OCI-LY3 (cell line): ENCODE data around the gene OCEL1.

Experiments used
- H2AFZ ChIP-seq: fragments of 200-600, 300-600 bp; shearing (Covaris generic); 2 replicates; pipeline ENCODE4 v1.6.0; 2014; ENCODE audit warnings: antibody characterized with exemption, low read depth, low read length
- H3K27ac ChIP-seq: fragments of 200-600, 300-600 bp; sonication (generic); 2 replicates; pipeline ENCODE4 v1.5.1; 2014; ENCODE audit warnings: mild to moderate bottlenecking, low read length, moderate library complexity, mixed read lengths
- H3K27me3 ChIP-seq: fragments of 200-600, 300-600 bp; sonication (generic); 2 replicates; pipeline ENCODE4 v1.6.1; 2014; ENCODE audit warnings: low read depth, low read length, mixed read lengths
- H3K36me3 ChIP-seq: fragments of 200-600, 300-600 bp; sonication (generic); replicated peaks from 2 replicates; pipeline ENCODE3; 2014; ENCODE audit warnings: low read depth, low read length, mixed read lengths
- H3K4me1 ChIP-seq: fragments of 300-600, 200-600 bp; sonication (generic); 2 replicates; pipeline ENCODE4 v1.6.1; 2014; ENCODE audit warnings: low read length, mixed read lengths
- H3K4me2 ChIP-seq: fragments of 200-600, 300-600 bp; sonication (generic); 2 replicates; pipeline ENCODE4 v1.6.1; 2014; ENCODE audit warnings: low read length, mixed read lengths
- H3K4me3 ChIP-seq: fragments of 300-600, 200-600 bp; sonication (generic); 2 replicates; pipeline ENCODE4 v1.5.1; 2014; ENCODE audit warnings: antibody characterized with exemption, mild to moderate bottlenecking, low read length, moderate library complexity
- H3K79me2 ChIP-seq: fragments of 300-600, 200-600 bp; shearing (Covaris generic); 2 replicates; pipeline ENCODE4 v1.6.1; 2014; ENCODE audit warnings: mild to moderate bottlenecking, low read length, mixed read lengths
- H3K9ac ChIP-seq: fragments of 300-600, 200-600 bp; shearing (Covaris generic); 2 replicates; pipeline ENCODE4 v1.6.0; 2014; ENCODE audit warnings: mild to moderate bottlenecking, low read length, moderate library complexity
- H3K9me3 ChIP-seq: fragments of 200-600, 300-600 bp; shearing (Covaris generic); 2 replicates; pipeline ENCODE4 v1.6.1; 2014; ENCODE audit warnings: low read length, mixed read lengths; ENCODE audit not compliant: insufficient read depth
- H4K20me1 ChIP-seq: fragments of 200-600, 300-600 bp; sonication (generic); 2 replicates; pipeline ENCODE4 v1.6.1; 2016; ENCODE audit warnings: low read length, mixed read lengths; ENCODE audit not compliant: insufficient read depth
- EZH2phosphoT487 ChIP-seq: fragments of 200-600 bp; shearing (Covaris generic); IDR thresholded peaks from 2 replicates; pipeline ENCODE4 v1.6.1; 2018; ENCODE audit warnings: antibody characterized with exemption, mixed run types, low read depth
- TF ChIP-seq, protein P1 (sequence below): fragments of 200-600, 300-600 bp; sonication (generic); IDR thresholded peaks from 2 replicates; pipeline ENCODE4 v1.5.1; 2014; ENCODE audit warnings: antibody characterized with exemption, low read length, low read depth

The OCEL1 gene

GRCh38 chr19:17255150-17255621 is 29.2 kb downstream of the OCEL1 start:
- Histone ChIP-seq H3K79me2 (no peaks in the 10 kb centered on the region), H3K36me3 (no peaks in the 10 kb centered on the region), H3K4me3 (no peak overlapping the region), H3K9me3 (no peaks in the 10 kb centered on the region), H3K27me3 (no peaks in the 10 kb centered on the region), H3K4me2 (no peak overlapping the region), H3K27ac (no peak overlapping the region), H3K4me1 (no peaks in the 10 kb centered on the region), H4K20me1 (no peaks in the 10 kb centered on the region), H3K9ac (no peak overlapping the region), H2AFZ (no peak overlapping the region)
- TF ChIP-seq, protein P1, sequence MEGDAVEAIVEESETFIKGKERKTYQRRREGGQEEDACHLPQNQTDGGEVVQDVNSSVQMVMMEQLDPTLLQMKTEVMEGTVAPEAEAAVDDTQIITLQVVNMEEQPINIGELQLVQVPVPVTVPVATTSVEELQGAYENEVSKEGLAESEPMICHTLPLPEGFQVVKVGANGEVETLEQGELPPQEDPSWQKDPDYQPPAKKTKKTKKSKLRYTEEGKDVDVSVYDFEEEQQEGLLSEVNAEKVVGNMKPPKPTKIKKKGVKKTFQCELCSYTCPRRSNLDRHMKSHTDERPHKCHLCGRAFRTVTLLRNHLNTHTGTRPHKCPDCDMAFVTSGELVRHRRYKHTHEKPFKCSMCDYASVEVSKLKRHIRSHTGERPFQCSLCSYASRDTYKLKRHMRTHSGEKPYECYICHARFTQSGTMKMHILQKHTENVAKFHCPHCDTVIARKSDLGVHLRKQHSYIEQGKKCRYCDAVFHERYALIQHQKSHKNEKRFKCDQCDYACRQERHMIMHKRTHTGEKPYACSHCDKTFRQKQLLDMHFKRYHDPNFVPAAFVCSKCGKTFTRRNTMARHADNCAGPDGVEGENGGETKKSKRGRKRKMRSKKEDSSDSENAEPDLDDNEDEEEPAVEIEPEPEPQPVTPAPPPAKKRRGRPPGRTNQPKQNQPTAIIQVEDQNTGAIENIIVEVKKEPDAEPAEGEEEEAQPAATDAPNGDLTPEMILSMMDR: no peak
- TF ChIP-seq EZH2phosphoT487: no peak

DNA sequence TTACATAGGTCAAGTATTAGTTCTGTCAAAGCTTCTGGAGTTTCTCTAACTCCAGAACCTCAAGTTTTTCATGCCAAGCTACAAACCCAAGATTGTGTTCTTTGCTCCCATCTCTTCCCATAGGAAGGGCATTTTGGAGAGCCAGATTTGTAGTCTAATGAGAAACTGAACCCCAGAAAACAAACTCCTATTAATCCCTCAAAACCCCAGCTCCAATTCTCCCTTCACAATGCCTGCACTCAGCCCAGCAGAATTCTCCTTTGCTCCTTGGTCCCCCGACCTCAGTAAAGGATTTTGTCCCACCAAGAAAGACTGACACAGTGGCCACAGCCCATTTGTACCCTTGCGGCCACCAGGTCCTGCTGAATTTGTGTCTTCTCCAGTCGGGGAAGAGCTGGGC is 30.1 kb downstream of the OCEL1 start:
- Histone ChIP-seq H3K9me3 (no peaks in the 10 kb centered on the region), H3K79me2 (no peaks in the 10 kb centered on the region), H3K27me3 (no peaks in the 10 kb centered on the region), H3K27ac (no peak overlapping the region), H3K4me2 (no peak overlapping the region), H4K20me1 (no peaks in the 10 kb centered on the region), H3K36me3 (no peaks in the 10 kb centered on the region), H3K4me3 (no peak overlapping the region), H3K9ac (no peak overlapping the region), H2AFZ (no peak overlapping the region), H3K4me1 (peaks cover 6% of the 10 kb centered on the region)
- TF ChIP-seq, protein P1: no peak
- no peak for TF ChIP-seq EZH2phosphoT487

- H3K4me1 ChIP-seq: peaks cover 6% of the 10 kb centered on the region
- H3K4me2 ChIP-seq: no peak overlapping the region
- H2AFZ ChIP-seq: no peak overlapping the region
- H3K27me3 ChIP-seq: no peaks in the 10 kb centered on the region
- no peak for TF ChIP-seq EZH2phosphoT487
- TF ChIP-seq, protein P1: no peak
- no peak overlapping the region for H3K27ac ChIP-seq
- H4K20me1 ChIP-seq: no peaks in the 10 kb centered on the region
- H3K36me3 ChIP-seq: no peaks in the 10 kb centered on the region
- no peak overlapping the region for H3K4me3 ChIP-seq
- no peak overlapping the region for H3K9ac ChIP-seq
- no peaks in the 10 kb centered on the region for H3K9me3 ChIP-seq
- H3K79me2 ChIP-seq: no peaks in the 10 kb centered on the region
Observed at GRCh38 chr19:17259118-17259780, 33.2 kb downstream of the OCEL1 start.

- TF ChIP-seq, protein P1: no peak
- no peak for TF ChIP-seq EZH2phosphoT487
- no peak overlapping the region for H3K4me3 ChIP-seq
- H3K9me3 ChIP-seq: no peaks in the 10 kb centered on the region
- H3K4me1 ChIP-seq: peaks cover 6% of the 10 kb centered on the region
- H3K9ac ChIP-seq: no peak overlapping the region
- no peaks in the 10 kb centered on the region for H3K27me3 ChIP-seq
- no peak overlapping the region for H3K4me2 ChIP-seq
- H3K36me3 ChIP-seq: no peaks in the 10 kb centered on the region
- H4K20me1 ChIP-seq: no peaks in the 10 kb centered on the region
- H2AFZ ChIP-seq: no peak overlapping the region
- H3K27ac ChIP-seq: no peak overlapping the region
- H3K79me2 ChIP-seq: no peaks in the 10 kb centered on the region
Observed at GRCh38 chr19:17259934-17260333, 33.9 kb downstream of the OCEL1 start.
